HG02798 (cell line): ENCODE results near the gene DAB2IP.
"Not testable (repeated sequence)": the region's sequence is repeated elsewhere in the genome, so short reads cannot be mapped to it uniquely, and the experiment has no call there.

ENCODE experiments used
- ATAC-seq: cut with Tn5 transposase; IDR thresholded peaks from one replicate; pipeline ENCODE4 v1.9.1; 2021; ENCODE audit warnings: mild to moderate bottlenecking; ENCODE audit not compliant: unreplicated experiment, poor library complexity

Gene DAB2IP

GRCh38 chr9:121623430-121623829 lies 28.0 kb upstream of the DAB2IP start:
- not testable (repeated sequence) for ATAC-seq

- ATAC-seq: no peak
Observed at GRCh38 chr9:121625590-121625989, 25.8 kb upstream of the DAB2IP start.

DNA sequence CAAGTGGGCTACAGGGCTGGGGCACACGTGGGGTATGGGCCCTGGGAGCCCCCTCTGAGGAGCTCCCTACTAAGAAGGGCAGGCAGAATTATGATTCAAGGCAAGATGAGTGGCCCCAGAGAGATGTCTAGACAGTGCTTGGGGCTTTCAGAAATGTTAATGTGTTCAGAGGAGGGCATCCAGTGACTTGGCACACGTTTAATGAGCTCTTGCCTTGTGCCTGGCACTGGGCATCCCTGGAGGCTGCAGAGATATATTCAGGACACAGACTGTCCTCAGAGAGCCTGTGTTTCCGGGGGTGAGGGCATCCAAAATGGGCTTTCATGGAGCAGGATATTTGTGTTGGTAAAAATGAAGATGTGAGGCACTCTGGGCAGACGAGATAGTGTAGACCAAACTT lies 25.4 kb upstream of the DAB2IP start:
- no peak for ATAC-seq

GRCh38 chr9:121627427-121627826 lies 24.0 kb upstream of the DAB2IP start:
- ATAC-seq: no peak

DNA sequence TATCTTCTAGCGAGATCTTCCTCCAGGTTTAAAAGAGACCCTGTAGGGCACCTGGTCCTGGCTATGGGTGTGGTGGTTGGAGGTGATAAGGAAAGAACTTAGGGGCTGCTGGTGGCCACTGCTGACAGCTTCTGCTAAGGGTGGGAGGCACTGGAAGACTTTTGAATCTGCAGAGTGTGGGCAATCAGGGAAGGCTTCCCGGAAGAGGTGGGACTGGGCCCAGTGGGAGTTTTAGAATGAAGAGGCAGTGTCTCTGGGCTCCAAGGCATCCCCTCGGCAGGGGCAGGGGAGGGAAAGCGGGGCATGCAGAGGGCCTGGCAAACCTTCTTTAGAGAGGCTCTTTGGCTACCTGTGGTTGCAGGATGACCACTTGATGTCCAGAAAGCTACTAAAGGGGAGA lies 23.0 kb upstream of the DAB2IP start:
- ATAC-seq: no peak

DNA sequence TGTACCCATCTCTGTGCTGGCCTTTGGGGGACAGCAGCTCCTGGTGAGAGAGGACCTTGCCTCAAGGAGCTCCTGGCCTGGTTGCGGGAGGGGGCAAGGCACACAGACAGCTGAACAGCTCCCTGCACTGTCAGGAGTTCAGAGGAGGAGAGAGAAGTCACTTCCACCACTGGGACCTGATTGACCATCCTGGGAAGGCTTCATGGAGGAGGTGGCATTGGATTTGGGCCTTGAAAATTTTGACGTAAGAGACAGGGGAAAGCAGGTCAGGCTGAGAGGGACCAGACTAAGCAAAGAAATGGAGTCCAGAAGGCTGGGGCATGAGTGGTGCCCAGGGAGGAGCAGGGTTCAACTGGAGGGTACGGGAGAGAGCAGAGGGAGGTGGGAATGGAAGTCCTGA lies 20.3 kb upstream of the DAB2IP start:
- no peak for ATAC-seq

DNA sequence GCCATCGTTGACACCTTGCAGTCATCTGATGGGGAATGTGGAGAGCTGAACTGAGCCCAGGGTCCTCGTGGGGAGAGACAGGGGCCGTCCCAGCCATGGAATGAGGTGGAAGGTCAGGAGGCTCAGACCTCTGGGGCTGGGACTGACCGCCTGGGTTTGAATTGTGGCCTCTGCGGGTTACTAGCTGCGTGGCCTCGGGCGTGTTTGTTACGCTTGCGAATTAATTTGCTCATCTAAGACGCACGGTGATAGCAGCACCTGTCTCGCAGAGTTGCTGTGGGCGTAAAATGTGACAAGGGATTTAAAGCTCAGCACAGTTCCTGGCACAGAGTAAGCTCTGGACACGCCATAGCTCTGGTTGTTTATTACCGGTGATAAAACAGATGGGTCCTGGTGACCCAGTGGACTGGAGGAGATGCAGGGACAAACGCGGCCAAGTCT lies 19.4 kb upstream of the DAB2IP start:
- ATAC-seq: no peak

DNA sequence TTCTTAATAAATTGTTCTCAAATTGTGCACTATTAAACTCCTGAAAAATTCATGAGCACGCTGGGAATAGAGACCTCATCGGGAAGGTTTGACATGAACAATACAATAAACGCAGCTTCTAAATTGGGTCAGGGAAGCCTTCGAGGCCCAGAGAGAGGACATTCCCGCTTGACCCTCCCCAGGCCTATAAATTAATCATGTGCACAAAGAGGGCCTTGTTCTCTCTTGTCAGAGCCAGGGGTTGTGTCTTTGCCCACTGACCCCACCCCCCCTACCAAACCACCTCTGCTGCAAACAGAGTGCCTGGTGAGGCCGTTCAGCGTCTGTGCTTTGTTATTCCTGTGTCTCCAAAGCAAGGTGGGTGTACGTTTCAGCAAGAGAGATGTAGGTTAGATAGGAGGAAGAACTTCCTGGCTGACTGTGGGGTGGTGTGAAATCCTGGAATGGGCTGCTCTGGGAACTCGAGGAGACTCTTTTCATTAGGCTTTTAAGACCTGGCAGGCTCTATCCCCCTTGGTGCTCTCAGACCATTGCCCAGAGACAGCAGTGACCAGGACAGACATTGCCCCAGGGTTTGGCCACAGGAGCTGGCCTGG lies 18.2 kb upstream of the DAB2IP start:
- no peak for ATAC-seq

DNA sequence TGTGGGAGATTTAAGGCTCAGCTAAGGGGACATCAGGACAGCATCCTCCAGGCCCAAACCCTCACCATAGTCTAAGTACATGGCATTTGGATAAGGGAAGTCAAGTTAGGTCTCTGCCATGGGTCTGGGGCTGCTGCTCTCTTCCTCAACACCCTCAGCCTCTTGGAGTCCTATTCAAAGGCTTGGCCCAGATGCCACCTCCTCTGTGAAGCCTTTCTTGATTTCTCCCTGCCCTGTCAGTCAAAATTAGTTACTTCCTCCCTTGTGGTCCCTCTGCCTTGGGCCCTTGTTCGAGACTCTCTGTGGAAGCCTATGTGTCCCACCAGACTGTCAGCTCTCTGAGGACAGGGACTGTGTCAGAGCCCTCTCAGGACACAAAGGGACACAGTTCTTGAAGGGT lies 17.7 kb upstream of the DAB2IP start:
- ATAC-seq: no peak

DNA sequence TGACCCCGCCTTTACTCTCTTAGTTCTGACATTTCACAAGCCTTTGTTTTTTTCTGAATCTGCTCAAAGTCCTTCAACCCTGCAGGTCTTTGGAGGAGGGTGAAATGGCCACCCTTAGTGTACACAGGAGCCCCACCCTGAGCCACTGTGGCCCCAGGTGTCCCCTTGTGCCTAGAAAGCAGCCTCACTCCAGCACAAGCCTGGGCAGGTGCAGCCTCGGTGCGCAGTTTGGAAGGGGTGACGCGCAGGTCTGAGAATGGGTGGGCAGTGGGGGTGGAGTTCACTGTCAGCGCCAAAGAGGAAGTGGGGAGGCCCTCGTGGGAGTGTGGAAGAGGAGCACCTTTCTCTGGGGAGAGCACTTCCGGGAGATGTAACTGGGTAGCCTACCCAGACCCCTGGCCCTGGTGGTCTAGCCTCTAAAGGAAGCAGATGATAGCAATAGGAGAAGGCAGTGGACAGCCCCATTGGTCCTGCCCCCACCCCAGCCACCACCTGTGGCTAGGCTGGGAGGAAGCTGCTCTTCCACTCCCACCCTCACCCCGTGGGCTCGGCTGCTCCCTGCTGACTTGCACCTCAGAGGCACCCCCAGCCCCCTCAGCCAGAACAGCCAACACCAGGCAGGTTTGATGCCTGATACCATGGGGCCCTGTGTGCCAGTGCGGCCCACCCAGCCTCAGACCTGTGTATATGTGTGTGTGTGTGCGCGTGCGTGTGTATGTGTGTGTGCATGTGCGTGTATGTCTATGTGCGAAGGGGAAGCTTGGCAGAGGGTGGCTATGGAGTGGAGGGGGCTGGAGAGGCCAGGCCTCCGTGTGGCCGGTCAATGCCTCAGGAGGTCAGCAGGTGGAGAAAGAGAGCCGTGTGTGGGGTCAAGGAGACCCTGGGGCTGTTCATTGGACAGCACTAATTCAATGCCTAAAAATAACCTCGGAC lies 16.8 kb upstream of the DAB2IP start:
- ATAC-seq: no peak

- ATAC-seq: no peak
Observed at GRCh38 chr9:121635300-121635876, 16.0 kb upstream of the DAB2IP start.

- no peak for ATAC-seq
Observed at GRCh38 chr9:121636341-121636865, 15.0 kb upstream of the DAB2IP start.

GRCh38 chr9:121636978-121637712 lies 14.3 kb upstream of the DAB2IP start:
- no peak for ATAC-seq

DNA sequence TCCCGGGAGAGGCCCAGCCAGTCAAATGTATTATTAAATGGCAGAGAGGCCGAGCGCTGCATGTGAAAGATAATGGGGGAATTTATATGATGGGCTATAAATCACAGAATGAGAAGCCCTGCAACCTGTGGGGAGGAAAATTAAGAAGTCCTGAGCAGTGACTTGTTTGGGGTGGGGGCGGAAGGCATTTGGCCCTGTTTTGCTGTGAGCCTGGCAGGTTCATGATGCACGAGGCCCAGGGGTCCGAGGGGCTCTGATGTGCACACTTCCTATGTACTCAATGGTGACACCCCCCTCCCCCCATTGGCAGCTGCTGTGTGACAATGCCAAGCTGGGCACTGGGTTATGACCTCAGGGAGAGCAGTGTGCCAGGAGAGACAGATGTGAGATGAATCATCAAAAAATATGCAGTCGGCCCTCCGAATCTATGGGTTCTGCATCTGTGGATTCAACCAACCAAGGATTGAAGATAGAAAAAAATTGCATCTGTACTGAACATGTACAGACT lies 13.7 kb upstream of the DAB2IP start:
- no peak for ATAC-seq

DNA sequence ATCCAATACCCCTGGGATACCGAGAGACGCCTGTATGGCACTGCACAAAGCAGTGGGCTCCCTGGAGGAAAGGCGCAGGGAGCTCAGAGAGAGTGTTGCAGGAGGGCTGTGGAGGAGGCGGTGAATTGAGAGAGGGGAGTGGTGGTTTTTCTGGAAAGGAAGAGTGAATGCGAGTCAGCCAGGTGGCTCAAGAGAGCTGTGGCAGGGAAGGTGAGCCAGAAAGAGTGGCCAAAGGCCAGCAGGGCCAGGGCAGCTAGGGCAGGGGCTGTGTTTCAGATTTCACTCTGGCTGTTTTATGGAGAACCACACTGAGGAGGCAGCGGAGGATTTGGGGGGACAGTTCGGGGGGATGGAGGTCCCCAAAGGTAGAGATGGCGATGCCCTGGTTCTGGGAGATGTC lies 13.0 kb upstream of the DAB2IP start:
- no peak for ATAC-seq

DNA sequence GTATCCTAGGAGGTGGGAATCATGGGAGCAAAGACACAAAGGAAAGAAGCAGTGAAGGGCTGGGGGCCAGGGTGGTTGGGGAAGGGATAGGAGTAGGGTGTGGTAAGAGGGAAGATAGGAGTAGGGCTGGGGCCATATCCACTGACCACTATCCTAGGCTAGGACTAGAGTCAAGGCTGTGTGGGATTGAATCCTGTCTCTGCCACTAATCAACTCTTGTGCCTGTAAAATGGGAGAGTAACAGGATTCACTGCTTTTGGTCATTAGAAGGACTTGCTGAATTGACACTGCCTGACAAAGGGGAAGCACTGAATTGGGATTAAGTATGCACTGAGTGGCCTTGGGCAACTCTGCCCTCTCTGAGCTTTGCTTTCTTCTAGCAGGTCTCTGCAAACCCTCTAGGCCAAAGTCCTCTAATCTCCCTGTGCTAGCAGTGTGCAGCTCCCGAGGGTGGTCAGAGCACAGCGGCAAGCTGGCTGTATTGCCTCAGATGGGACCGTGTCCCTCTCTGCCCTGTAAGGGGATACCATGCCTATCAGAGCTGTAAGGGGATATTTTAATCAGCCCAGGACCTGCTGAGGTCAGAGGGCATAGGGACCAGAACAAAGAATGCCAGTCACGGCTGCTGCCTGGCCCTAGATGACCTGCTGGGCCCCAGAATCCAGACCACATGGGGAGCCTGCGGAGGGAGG lies 12.4 kb upstream of the DAB2IP start:
- no peak for ATAC-seq

GRCh38 chr9:121639619-121640018 lies 11.8 kb upstream of the DAB2IP start:
- no peak for ATAC-seq

GRCh38 chr9:121640076-121640475 lies 11.4 kb upstream of the DAB2IP start:
- ATAC-seq: no peak

- ATAC-seq: no peak
Observed at GRCh38 chr9:121640491-121641223, 10.8 kb upstream of the DAB2IP start.
